ENCODE measurements around the gene DOC2B.
"Not testable (repeated sequence)": the region's sequence is repeated elsewhere in the genome, so short reads cannot be mapped to it uniquely, and the experiment has no call there.

Gene DOC2B

GRCh38 chr17:181245-182049, at the start of gene DOC2B:
Gene DOC2B (minus strand): TSS chr17:181650. CDS start chr17:181479, 171 bp downstream.
- in situ Hi-C loops (cut with MboI; ENCODE audit: low sequenced_read_pairs), result no loop called here

GRCh38 chr17:230395-230770, 48.9 kb upstream of the DOC2B start:
- in situ Hi-C loops (cut with MboI; ENCODE audit: low sequenced_read_pairs), result no loop called here

- in situ Hi-C loops (cut with MboI; ENCODE audit: low sequenced_read_pairs), result no loop called here
These were observed 48.4 kb upstream of the DOC2B start for GRCh38 chr17:229709-230394.

DNA sequence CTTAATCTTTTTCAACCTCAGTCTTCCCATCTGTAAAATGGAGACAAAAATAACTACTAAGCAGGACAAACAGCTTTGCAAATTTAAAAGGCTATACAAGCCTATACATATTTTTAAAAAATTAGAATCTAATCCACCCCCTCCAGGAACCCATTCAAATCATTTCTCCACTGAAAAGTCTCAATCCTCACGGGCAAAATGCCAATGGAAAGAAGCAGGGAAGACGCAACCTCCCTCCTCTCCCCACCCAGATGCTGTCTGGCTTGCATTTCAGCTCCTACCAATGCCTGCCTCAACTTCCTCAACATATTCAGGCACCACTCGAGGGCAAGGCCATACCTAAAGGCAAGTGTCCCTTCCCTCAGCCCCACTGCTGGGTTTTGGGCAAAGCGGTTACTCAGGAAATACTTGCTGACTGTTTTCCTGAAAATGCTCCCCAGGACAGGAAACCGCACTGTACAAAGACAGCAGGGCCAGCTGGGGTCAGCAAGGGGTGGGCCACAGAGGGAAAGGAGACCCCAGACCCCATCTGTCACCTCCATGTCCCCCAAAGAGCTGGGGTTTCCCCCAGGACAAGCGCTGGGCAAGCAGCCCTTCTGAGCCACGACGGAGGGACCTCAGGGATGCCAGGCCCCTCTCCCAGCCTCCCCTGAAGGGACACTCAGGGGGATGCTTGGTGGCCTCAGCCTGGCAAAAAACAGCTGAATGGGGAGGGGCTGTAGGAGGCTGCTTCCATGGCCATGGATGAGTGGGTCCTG, 47.7 kb upstream of the DOC2B start:
- in situ Hi-C loops (cut with MboI; ENCODE audit: low sequenced_read_pairs), result no loop called here

DNA sequence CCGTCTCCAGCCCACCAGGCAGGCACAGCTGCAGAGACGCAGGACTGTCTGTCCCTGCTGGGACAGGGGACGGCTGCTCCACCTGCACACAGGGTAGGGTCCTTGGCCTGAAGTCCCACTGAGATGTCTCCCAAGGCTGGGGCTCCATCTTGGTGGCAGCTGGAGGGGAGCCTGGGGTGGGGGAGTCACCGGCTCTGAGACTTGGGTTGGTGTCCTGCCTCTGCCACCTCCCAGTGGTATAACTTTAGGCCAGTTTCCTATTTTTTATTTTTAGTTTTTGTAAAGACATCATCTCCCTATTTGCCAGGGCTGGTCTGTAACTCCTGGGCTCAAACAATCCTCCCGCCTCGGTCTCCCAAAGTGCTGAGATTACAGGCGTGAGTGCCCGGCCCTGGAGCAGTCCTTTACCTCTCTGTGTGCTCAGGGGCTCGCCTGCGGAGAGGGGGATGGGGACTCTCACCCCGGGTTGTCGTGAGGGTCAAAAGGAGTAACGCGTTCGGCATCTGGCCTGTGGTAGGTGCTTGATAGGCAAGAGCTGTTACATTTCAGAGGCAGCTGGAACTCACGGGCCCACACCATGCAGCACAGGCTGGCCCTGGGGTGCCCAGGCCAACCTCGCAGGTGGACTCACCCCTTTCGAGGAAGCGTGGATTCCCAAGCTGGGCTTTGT, 46.6 kb upstream of the DOC2B start:
- in situ Hi-C loops (cut with MboI; ENCODE audit: low sequenced_read_pairs), result no loop called here

DNA sequence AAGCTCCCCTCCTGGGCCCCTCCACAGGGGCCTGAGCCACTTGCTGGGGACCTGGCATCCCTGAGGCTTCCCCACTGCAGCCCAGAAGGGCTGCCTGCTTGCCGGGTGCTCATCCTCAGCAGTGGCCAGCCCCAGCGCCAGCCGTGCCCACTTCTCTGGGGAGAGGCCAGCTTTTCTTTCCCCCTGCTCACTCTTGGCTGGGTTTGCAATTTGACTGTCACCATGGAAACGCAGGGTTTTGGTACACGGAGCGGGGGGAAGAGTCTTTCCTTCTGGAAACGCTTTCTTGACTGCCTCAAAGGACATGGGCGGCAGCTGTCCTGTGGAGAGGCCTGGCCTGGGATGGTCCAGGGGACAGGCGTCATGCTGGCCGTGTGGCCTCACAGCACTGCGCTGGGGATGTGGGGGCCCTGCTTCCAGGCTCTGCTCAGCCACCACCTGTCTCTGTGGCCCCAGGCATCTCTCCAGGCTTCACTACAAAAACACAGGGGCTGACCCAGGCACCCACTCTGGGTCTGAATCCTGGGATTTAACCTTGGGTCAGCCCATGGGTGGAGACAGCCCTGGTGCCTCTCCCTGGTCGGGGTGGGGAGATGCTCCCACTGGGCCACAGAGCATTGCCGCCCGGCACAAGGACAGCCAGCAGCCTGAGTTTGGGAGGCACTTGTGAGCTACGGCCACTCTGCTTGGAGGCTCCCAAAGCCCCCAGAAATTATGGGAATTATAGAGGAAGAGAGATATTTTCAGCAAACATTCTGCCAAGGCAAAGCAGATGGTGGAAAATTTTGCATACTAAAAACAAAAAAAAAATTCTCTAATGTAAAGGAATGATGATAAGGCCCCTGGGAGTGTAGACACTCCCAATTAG, 45.9 kb upstream of the DOC2B start:
- in situ Hi-C loops (cut with MboI; ENCODE audit: low sequenced_read_pairs), result no loop called here

DNA sequence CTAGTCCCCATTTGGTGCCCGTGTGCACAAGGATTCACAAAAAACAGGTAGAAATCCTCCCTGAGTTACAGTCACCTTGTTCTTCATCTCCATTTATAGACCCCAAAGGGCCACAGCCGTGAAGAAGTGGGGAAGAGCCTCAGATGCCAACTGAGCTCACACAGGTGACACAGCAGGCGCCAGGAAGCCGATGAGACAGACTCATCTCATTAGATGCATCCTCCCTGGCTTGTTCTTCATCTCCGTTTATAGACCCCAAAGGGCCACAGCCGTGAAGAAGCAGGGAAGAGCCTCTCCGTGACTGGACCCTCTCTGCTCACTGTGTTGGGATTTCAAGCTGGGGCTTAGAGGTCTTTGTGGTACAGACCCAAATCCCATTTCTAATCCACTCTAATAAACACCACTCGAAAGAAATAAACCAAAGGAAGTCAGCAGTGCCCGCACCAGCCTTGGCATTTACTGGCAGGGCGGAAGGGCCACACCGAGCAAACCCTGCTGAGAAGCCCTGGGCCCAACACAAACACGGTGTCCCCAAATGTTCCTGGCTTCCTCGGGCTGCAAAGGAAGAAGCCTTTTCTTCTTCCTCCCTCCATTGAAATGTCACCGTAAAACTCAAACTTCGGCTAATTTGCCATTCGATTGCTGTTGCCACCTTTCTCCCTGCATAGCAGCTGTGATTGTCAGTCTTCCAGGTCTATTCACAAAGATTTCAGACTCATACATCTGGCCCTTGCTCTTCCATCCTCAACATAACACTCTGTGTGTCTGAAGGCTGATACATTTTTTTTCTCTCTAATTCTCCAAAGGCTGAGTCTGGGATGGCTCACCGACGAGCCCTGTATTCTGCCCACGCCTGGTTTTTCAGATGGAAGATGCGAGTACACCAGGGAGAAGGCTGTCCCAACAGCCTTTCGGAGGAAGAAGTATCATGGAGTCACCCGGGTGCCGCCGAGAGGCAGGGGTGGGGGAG, 44.9 kb upstream of the DOC2B start:
- in situ Hi-C loops (cut with MboI; ENCODE audit: low sequenced_read_pairs), result no loop called here

DNA sequence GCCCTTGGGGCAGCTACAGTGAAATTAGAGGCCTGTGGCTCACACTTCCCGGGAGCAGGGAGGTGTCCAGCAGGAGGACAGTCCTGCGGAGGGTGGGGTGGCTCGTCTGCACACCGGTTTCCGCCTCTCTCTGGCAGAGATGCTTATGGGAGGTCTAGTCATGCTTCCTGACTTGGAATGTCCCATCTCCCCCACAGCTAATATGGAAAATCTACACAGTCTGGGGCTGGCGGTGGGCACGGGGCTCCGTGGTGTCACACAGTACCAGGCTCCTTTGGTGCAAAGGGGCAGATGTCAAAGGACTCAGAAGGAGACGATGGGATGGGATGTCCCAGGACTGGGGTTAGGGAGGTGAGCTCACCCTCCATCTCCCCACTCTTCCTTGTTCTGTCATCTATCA, 44.1 kb upstream of the DOC2B start:
- in situ Hi-C loops (cut with MboI; ENCODE audit: low sequenced_read_pairs), result no loop called here

GRCh38 chr17:224576-224975, 43.1 kb upstream of the DOC2B start:
- in situ Hi-C loops (cut with MboI; ENCODE audit: low sequenced_read_pairs), result not testable (repeated sequence)

GRCh38 chr17:223723-224471, 42.4 kb upstream of the DOC2B start:
- in situ Hi-C loops (cut with MboI; ENCODE audit: low sequenced_read_pairs), result no loop called here

GRCh38 chr17:222172-222571, 40.7 kb upstream of the DOC2B start:
- in situ Hi-C loops (cut with MboI; ENCODE audit: low sequenced_read_pairs), result no loop called here

DNA sequence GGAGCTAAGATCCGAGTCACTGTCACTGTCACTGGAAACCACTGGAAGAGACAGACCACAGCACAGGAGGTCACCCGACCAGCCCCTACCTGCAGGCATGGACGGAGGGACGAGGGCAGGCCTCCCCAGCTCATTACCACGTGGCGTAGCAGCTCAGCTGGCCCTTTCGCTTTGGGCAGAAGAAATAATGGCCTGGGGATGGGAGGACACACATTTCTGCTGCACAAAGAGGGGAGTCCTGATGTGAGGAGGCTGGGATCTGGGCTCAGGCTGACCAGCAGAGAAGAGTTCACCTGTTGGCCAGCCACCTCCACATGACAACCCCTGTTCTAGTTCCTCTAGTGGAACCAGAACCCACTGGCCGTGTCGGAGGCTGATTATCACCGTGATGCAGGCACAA, 38.2 kb upstream of the DOC2B start:
- in situ Hi-C loops (cut with MboI; ENCODE audit: low sequenced_read_pairs), result no loop called here

DNA sequence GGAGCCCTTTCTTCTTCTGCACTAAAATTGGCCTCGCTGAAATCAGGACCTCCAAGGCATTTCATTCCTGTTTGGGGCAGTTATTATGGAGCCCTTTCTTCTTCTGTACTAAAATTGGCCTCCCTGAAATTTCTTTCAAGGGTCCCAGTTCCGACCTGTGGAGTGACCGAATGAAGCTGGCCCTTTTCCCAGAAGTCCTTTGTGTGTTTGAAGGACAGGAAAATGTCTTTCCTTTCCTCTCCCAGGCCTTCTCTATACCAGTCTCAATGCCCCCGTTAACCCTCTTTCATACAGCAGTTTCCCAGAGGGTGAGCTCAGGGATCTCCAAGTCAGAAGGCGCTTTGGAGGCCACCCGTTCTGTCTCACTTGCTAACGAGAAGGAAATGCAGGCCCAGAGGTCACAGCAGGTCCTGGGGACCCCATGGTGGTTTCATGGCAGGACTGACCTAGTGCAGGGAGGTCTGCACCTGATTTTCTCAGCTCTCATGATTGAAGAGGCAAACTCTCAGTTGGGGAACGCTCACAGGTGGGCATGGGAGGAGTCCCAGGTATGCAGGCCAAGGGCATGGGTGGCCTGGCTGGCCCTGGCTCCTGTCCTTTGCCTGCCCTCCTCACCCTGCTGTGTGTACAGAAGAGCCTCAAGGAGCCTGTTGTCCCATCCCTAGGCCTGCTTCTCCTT, 37.1 kb upstream of the DOC2B start:
- in situ Hi-C loops (cut with MboI; ENCODE audit: low sequenced_read_pairs), result no loop called here

GRCh38 chr17:216625-217024, 35.2 kb upstream of the DOC2B start:
- in situ Hi-C loops (cut with MboI; ENCODE audit: low sequenced_read_pairs), result no loop called here

DNA sequence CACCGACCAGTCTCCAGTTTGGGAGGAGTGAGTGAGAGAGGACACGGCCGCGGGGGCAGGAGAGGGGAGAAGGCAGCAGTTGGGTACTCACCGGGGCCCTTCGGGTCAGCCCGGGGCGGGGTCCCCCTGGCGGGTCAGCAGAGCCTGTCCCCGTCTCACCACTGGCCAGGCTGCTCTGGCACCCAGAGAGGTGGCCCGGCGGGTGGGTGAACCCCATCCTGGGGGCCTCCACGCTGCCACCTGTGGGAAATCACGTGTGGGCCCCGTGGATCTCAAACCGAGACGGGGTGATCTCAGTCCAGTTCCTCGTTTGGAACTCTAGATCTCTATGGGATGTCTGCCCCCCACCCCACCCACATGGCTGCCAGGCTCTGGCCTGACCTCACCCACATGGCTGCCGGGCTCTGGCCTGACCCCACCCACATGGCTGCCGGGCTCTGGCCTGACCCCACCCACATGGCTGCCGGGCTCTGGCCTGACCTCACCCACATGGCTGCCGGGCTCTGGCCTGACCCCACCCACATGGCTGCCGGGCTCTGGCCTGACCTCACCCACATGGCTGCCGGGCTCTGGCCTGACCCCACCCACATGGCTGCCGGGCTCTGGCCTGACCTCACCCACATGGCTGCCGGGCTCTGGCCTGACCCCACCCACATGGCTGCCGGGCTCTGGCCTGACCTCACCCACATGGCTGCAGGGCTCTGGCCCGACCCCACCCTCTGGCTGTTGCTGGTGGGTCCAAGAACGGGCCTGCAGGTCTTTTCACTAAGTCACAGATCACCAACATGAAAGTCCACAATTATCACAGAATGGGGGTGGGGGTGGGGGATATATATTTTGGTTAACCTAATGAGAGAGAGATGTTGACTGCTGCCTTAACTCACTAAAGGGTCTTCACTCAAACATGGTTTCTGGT, 34.4 kb upstream of the DOC2B start:
- in situ Hi-C loops (cut with MboI; ENCODE audit: low sequenced_read_pairs), result not testable (repeated sequence)

GRCh38 chr17:214881-215331, 33.5 kb upstream of the DOC2B start:
- in situ Hi-C loops (cut with MboI; ENCODE audit: low sequenced_read_pairs), result no loop called here

All from HL-60/S4 (cell line).